ENCODE data around the gene CYP19A1.

Gene CYP19A1

GRCh38 chr15:51237816-51238215 lies 100.6 kb downstream of the CYP19A1 start:
- H3K4me3 ChIP-seq (ENCODE audit: low read length in 2 of 2), result no peak overlapping the region
- H3K27me3 ChIP-seq (ENCODE audit: control insufficient read depth in 1 of 2, insufficient read depth in 2 of 2, low read length in 2 of 2), result peaks cover 0 to 2% of the 10 kb centered on the region in 2 donors
- no peak overlapping the region for H3K9ac ChIP-seq (ENCODE audit: low read length in 2 of 2)
- no peaks in the 10 kb centered on the region for H3K9me3 ChIP-seq (ENCODE audit: control insufficient read depth in 2 of 2, low read length in 2 of 2)
- H3K36me3 ChIP-seq (ENCODE audit: control insufficient read depth in 2 of 2, insufficient read depth in 2 of 2, low read length in 2 of 2), result no peaks in the 10 kb centered on the region
- H3K4me1 ChIP-seq (ENCODE audit: control insufficient read depth, insufficient read depth, low read length), result no peaks in the 10 kb centered on the region
- H3K27ac ChIP-seq (ENCODE audit: low read length), result no peak overlapping the region

- Histone ChIP-seq H3K4me3 (ENCODE audit: low read length in 2 of 2) (no peak overlapping the region), H3K4me1 (ENCODE audit: control insufficient read depth, insufficient read depth, low read length) (no peaks in the 10 kb centered on the region), H3K9me3 (ENCODE audit: control insufficient read depth in 2 of 2, low read length in 2 of 2) (no peaks in the 10 kb centered on the region), H3K27ac (ENCODE audit: low read length) (no peak overlapping the region), H3K27me3 (ENCODE audit: control insufficient read depth in 1 of 2, insufficient read depth in 2 of 2, low read length in 2 of 2) (peaks cover 0 to 2% of the 10 kb centered on the region in 2 donors), H3K36me3 (ENCODE audit: control insufficient read depth in 2 of 2, insufficient read depth in 2 of 2, low read length in 2 of 2) (no peaks in the 10 kb centered on the region), H3K9ac (ENCODE audit: low read length in 2 of 2) (no peak overlapping the region)
Observed at GRCh38 chr15:51234176-51234927, 104.0 kb downstream of the CYP19A1 start.

GRCh38 chr15:51232581-51232980 lies 105.8 kb downstream of the CYP19A1 start:
- Histone ChIP-seq H3K4me3 (ENCODE audit: low read length in 2 of 2) (no peak overlapping the region), H3K9me3 (ENCODE audit: control insufficient read depth in 2 of 2, low read length in 2 of 2) (no peaks in the 10 kb centered on the region), H3K27me3 (ENCODE audit: control insufficient read depth in 1 of 2, insufficient read depth in 2 of 2, low read length in 2 of 2) (peaks cover 0 to 2% of the 10 kb centered on the region in 2 donors), H3K4me1 (ENCODE audit: control insufficient read depth, insufficient read depth, low read length) (peaks cover 4% of the 10 kb centered on the region), H3K9ac (ENCODE audit: low read length in 2 of 2) (no peak overlapping the region), H3K27ac (ENCODE audit: low read length) (no peak overlapping the region), H3K36me3 (ENCODE audit: control insufficient read depth in 2 of 2, insufficient read depth in 2 of 2, low read length in 2 of 2) (no peaks in the 10 kb centered on the region)

- no peak overlapping the region for H3K9ac ChIP-seq (ENCODE audit: low read length in 2 of 2)
- H3K9me3 ChIP-seq (ENCODE audit: control insufficient read depth in 2 of 2, low read length in 2 of 2), result no peaks in the 10 kb centered on the region
- H3K27ac ChIP-seq (ENCODE audit: low read length), result no peak overlapping the region
Observed at GRCh38 chr15:51229907-51230330, 108.5 kb downstream of the CYP19A1 start.

GRCh38 chr15:51227940-51228732 lies 110.3 kb downstream of the CYP19A1 start:
- no peaks in the 10 kb centered on the region for H3K9me3 ChIP-seq (ENCODE audit: control insufficient read depth in 2 of 2, low read length in 2 of 2)
- H3K36me3 ChIP-seq (ENCODE audit: control insufficient read depth in 2 of 2, insufficient read depth in 2 of 2, low read length in 2 of 2), result no peaks in the 10 kb centered on the region
- H3K9ac ChIP-seq (ENCODE audit: low read length in 2 of 2), result no peak overlapping the region
- peaks cover 4% of the 10 kb centered on the region for H3K4me1 ChIP-seq (ENCODE audit: control insufficient read depth, insufficient read depth, low read length)
- H3K4me3 ChIP-seq (ENCODE audit: low read length in 2 of 2), result no peak overlapping the region
- no peak overlapping the region for H3K27ac ChIP-seq (ENCODE audit: low read length)
- no peaks in the 10 kb centered on the region for H3K27me3 ChIP-seq (ENCODE audit: control insufficient read depth in 1 of 2, insufficient read depth in 2 of 2, low read length in 2 of 2)

More at GRCh38 chr15:51229907-51230330, 108.5 kb downstream of the CYP19A1 start:
- Histone ChIP-seq H3K4me3 (ENCODE audit: low read length in 2 of 2) (no peak overlapping the region), H3K27me3 (ENCODE audit: control insufficient read depth in 1 of 2, insufficient read depth in 2 of 2, low read length in 2 of 2) (peaks cover 0 to 2% of the 10 kb centered on the region in 2 donors), H3K4me1 (ENCODE audit: control insufficient read depth, insufficient read depth, low read length) (peaks cover 4% of the 10 kb centered on the region), H3K36me3 (ENCODE audit: control insufficient read depth in 2 of 2, insufficient read depth in 2 of 2, low read length in 2 of 2) (no peaks in the 10 kb centered on the region)

- no peaks in the 10 kb centered on the region for H3K27me3 ChIP-seq (ENCODE audit: control insufficient read depth in 1 of 2, insufficient read depth in 2 of 2, low read length in 2 of 2)
- H3K4me1 ChIP-seq (ENCODE audit: control insufficient read depth, insufficient read depth, low read length), result peaks cover 4% of the 10 kb centered on the region
- H3K36me3 ChIP-seq (ENCODE audit: control insufficient read depth in 2 of 2, insufficient read depth in 2 of 2, low read length in 2 of 2), result no peaks in the 10 kb centered on the region
- no peak overlapping the region for H3K27ac ChIP-seq (ENCODE audit: low read length)
- H3K9me3 ChIP-seq (ENCODE audit: control insufficient read depth in 2 of 2, low read length in 2 of 2), result no peaks in the 10 kb centered on the region
- H3K4me3 ChIP-seq (ENCODE audit: low read length in 2 of 2), result no peak overlapping the region
- no peak overlapping the region for H3K9ac ChIP-seq (ENCODE audit: low read length in 2 of 2)
Observed at GRCh38 chr15:51226576-51227210, 111.7 kb downstream of the CYP19A1 start.

GRCh38 chr15:51224428-51224827 lies 114.0 kb downstream of the CYP19A1 start:
- Histone ChIP-seq H3K9ac (ENCODE audit: low read length in 2 of 2) (no peak overlapping the region), H3K4me3 (ENCODE audit: low read length in 2 of 2) (no peak overlapping the region), H3K27me3 (ENCODE audit: control insufficient read depth in 1 of 2, insufficient read depth in 2 of 2, low read length in 2 of 2) (no peaks in the 10 kb centered on the region), H3K4me1 (ENCODE audit: control insufficient read depth, insufficient read depth, low read length) (peaks cover 4% of the 10 kb centered on the region), H3K9me3 (ENCODE audit: control insufficient read depth in 2 of 2, low read length in 2 of 2) (no peaks in the 10 kb centered on the region), H3K27ac (ENCODE audit: low read length) (no peak overlapping the region), H3K36me3 (ENCODE audit: control insufficient read depth in 2 of 2, insufficient read depth in 2 of 2, low read length in 2 of 2) (no peaks in the 10 kb centered on the region)

GRCh38 chr15:51223771-51224229 lies 114.6 kb downstream of the CYP19A1 start:
- H3K9me3 ChIP-seq (ENCODE audit: control insufficient read depth in 2 of 2, low read length in 2 of 2), result no peaks in the 10 kb centered on the region
- H3K4me3 ChIP-seq (ENCODE audit: low read length in 2 of 2), result no peak overlapping the region
- no peaks in the 10 kb centered on the region for H3K27me3 ChIP-seq (ENCODE audit: control insufficient read depth in 1 of 2, insufficient read depth in 2 of 2, low read length in 2 of 2)
- no peak overlapping the region for H3K9ac ChIP-seq (ENCODE audit: low read length in 2 of 2)
- H3K4me1 ChIP-seq (ENCODE audit: control insufficient read depth, insufficient read depth, low read length), result peaks cover 4% of the 10 kb centered on the region
- H3K27ac ChIP-seq (ENCODE audit: low read length), result no peak overlapping the region
- no peaks in the 10 kb centered on the region for H3K36me3 ChIP-seq (ENCODE audit: control insufficient read depth in 2 of 2, insufficient read depth in 2 of 2, low read length in 2 of 2)

GRCh38 chr15:51218299-51218938 lies 120.0 kb downstream of the CYP19A1 start:
- H3K4me1 ChIP-seq (ENCODE audit: control insufficient read depth, insufficient read depth, low read length), result no peaks in the 10 kb centered on the region
- H3K27me3 ChIP-seq (ENCODE audit: control insufficient read depth in 1 of 2, insufficient read depth in 2 of 2, low read length in 2 of 2), result no peaks in the 10 kb centered on the region
- H3K27ac ChIP-seq (ENCODE audit: low read length), result no peak overlapping the region
- no peak overlapping the region for H3K9ac ChIP-seq (ENCODE audit: low read length in 2 of 2)
- H3K4me3 ChIP-seq (ENCODE audit: low read length in 2 of 2), result no peak overlapping the region
- no peaks in the 10 kb centered on the region for H3K9me3 ChIP-seq (ENCODE audit: control insufficient read depth in 2 of 2, low read length in 2 of 2)
- no peaks in the 10 kb centered on the region for H3K36me3 ChIP-seq (ENCODE audit: control insufficient read depth in 2 of 2, insufficient read depth in 2 of 2, low read length in 2 of 2)

GRCh38 chr15:51212909-51213308 lies 125.5 kb downstream of the CYP19A1 start:
- Histone ChIP-seq H3K9me3 (ENCODE audit: control insufficient read depth in 2 of 2, low read length in 2 of 2) (no peaks in the 10 kb centered on the region), H3K27ac (ENCODE audit: low read length) (no peak overlapping the region), H3K36me3 (ENCODE audit: control insufficient read depth in 2 of 2, insufficient read depth in 2 of 2, low read length in 2 of 2) (no peaks in the 10 kb centered on the region), H3K9ac (ENCODE audit: low read length in 2 of 2) (no peak overlapping the region), H3K4me3 (ENCODE audit: low read length in 2 of 2) (no peak overlapping the region), H3K27me3 (ENCODE audit: control insufficient read depth in 1 of 2, insufficient read depth in 2 of 2, low read length in 2 of 2) (no peaks in the 10 kb centered on the region), H3K4me1 (ENCODE audit: control insufficient read depth, insufficient read depth, low read length) (no peaks in the 10 kb centered on the region)

All from stomach smooth muscle (tissue), 2 donors.